DMS53 treated with DMSO at 0.1 percent for 48 hours (cell line): ENCODE results near the gene ABCG2.
"Not testable (repeated sequence)": the region's sequence is repeated elsewhere in the genome, so short reads cannot be mapped to it uniquely, and the experiment has no call there.

Experiments
- DNase-seq: peaks from one replicate; lab custom pipeline; 2025; ENCODE audit not compliant: unreplicated experiment; lab: John Stamatoyannopoulos, UW

The ABCG2 gene

DNA sequence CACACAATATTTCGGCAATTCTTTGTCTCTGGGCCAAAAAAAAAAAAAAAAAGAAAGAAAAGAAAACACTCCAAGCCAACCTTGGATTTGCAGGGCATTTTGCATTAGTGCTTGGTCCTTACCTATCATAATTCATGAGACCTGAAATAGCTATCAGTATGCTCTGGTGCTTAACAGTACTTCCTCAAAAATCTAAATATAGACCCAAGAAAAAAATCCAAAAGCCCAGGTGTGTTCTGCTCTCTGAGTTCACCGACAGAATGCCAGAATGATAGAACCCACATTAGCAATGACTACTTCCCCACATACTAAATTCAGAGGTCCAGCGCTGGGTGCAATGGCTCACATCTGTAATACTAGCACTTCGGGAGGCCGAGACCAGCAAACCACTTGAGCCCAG is 42.9 kb downstream of the ABCG2 start:
- DNase-seq = no peak

DNA sequence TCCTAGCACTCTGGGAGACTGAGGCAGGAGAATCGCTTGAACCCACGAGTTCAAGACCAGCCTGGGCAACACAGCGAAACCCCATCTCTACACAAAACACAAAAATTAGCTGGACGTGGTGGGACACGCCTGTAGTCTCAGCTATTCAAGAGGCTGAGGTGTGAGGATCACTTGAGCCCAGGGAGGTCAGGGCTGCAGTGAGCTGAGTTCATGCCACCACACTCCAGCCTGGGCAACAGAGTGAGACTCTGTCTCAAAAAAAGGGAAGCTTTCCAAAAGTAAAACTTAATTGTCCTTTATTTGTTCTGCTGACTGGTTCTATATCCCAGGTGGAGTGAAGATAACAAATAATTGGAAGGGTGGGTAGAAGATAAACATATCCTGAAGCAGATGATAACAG is 45.6 kb downstream of the ABCG2 start:
- no peak for DNase-seq

DNA sequence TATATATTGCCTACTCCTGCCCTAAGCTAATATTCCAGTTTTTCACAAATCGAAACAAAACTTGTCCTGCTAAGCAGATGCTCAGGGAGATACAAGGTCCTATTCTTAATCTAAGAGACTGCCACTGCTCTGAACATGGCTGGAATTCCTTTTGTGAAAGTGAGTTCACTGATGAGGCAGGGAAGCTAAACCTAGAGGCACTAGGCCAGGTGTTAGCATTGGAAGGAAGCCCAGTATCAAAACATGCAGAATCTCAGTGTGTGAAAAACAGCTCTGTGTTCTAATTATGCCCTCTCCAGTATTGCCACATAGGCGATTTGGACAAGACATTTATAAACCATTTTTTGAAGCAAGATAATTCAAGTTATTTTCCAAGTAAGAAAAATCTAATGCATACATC is 47.6 kb downstream of the ABCG2 start:
- no peak for DNase-seq

DNA sequence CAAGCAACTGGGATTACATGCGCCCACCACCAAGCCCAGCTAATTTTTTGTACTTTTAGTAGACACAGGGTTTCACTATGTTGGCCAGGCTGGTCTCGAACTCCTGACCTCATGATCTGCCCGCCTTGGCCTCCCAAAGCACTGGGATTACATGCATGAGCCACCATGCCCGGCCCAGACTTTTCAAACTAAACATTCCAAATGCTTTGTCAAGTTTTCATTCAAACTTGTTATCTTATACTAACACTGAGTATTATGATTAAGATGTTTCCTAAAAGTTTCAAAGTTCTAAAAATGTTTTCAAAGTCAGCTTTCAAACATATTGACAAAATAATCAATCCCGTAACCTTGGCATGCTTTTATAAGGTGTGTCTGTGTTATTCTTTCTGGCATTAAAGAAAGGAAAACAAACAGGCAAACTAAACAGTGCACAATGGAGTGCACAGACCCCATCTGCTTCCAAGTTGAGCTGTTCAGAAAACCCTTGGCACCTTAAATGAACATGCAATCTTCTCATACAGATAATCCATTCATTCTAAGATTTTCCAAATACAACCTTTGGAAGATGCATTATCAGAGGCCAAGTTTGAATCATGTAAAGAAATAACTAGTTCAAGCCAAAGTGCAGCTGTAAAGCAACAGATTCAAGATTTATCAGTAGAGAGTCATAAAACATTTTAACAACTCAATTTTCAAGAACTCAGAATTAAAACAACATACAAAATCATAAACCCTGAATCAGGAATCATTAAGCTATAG is 49.1 kb downstream of the ABCG2 start:
- DNase-seq = no peak

DNA sequence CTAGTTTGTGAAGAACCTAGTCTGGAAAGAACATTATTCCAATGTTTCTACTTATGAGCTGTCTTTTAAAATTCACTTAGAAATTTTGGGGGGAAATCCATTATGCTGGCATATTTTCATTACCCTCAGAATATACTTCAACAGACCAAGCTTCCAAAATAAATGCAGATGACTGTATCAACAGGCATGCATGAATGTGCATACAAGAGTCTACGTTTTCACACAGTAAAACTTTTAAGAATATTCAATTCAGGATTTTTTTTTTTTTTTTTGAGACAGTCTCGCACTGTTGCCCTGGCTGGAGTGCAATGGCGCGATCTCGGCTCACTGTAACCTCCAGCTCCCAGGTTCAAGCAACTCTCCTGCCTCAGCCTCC is 49.7 kb downstream of the ABCG2 start:
- no peak for DNase-seq

DNA sequence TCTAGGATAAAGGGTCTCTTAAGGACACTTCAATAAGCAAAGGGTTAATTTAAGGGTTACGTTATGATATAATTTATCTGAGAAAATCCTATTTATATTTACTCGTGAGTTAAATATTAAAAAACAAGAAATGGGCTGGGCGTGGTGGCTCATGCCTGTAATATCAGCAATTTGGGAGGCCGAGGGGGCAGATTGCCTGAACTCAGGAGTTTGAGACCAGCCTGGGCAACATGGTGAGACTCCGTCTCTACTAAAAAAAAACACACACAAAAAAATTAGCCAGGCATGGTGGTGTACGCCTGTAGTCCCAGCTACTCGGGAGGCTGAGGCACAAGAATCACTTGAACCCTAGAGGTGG is 50.4 kb downstream of the ABCG2 start:
- not testable (repeated sequence) for DNase-seq

DNA sequence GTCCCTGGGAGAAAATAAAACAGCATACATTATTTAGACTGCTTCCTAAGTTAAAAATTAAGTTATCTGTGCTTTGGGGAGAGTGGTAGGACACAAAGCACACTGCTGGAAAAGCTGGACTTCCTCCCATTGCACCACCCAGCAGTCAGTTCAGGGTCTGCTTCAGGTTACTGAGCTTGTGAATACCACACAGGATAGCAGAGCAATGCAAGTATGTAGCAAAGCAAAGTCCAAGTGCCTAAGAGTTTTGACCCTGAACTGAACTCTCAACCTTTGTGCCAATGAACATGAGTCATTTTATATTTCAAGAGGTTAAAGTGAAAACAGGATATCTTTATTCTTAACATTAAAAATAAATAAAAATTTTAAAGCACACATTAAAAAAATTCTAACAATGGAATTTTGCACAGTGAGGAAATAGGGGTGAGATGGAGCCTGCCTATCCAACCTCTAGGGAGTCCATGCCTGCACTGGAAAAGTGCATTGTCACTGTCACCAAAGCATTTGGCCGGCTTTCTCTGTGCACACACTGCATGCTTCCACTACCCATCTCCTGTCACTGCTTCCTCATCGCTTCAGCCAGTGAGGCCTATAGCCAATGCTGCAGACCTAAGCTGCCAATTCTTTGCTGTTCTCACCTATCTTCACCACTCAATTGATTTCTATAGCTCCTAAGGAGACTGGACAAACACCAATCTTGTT is 50.9 kb downstream of the ABCG2 start:
- DNase-seq = peak; percentile 18

DNA sequence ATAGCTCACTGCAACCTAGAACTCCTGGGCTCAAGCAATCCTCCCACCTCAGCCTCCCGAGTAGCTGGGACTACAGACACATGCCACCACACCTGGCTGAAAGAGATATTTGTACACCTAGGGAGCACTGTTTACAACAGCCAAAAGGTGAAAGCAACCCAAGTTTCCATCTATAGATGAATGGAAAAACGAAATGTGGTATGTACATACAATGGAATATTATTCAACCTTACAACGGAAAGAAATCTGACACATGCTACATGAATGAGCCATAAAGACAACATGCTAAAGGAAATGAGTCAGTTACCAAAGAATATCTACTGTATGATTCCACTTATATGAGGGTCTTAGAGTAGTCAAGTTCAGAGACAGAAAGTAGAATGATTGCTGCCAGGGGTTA is 52.2 kb downstream of the ABCG2 start:
- DNase-seq = no peak

DNA sequence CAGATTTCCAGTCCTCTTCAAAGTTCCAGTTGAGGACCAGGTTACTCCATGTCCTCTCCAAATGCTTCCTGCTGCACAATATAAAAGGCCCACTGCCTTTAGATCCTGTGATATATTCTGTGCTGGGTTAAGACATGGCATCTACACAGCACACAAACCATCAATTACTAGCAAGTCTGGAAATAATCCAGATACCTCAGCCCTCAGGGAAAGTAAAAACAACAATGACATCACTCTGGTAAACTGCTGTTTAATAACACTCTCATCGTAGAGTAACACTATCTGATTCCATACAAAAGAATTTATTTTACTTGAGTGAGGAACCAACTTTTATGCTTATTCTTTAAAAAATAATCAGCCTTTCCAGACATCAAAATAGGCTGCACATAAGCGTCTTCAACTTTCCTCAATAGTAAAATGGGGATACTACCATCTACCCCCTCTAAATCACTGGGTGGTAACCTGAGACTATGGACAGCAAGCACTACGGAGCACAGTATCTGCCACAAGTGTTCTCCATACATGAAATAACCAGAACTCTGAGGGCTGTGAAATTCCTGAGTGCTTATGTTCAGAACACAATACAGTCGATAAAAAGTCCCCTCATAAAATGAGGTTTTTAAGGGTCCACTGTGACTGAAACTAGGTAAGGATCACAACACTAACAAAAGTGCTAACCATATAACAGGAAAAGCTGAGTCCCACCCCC is 53.4 kb downstream of the ABCG2 start:
- DNase-seq = no peak

DNA sequence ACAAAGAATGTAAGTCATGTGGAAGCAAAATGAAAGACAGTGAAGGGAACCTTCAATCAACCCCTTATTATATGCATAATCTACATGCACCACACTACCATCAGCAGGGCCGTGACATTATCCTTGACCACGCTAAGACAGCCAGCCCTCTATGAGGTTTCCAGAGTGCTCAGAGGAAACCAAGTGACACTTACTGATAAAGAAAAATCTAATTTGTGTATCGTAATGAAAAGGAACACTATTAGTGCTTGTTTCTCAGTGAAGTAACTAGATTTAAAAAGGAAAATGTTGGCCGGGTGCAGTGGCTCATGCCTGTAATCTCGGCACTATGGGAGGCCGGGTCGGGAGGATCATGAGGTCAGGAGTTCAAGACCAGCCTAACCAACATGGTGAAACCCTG is 56.4 kb downstream of the ABCG2 start:
- DNase-seq = no peak

DNA sequence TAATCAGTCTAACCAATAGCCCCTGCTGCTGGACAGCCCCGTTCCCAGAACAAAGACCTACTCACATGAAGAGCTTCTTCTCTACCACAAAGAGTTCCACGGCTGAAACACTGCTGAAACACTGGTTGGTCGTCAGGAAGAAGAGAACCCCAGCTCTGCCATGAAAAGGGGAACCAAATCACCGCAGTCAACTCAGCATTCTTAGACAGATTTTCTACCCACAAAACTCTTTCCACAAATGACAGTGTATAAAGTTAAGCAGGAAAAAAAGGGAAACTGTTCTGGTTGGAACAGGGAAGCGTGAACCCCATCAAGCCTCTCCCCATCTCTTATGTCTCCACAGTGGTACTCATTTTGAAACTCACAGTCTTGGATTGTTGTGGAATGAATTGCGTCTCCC is 57.3 kb downstream of the ABCG2 start:
- no peak for DNase-seq

DNA sequence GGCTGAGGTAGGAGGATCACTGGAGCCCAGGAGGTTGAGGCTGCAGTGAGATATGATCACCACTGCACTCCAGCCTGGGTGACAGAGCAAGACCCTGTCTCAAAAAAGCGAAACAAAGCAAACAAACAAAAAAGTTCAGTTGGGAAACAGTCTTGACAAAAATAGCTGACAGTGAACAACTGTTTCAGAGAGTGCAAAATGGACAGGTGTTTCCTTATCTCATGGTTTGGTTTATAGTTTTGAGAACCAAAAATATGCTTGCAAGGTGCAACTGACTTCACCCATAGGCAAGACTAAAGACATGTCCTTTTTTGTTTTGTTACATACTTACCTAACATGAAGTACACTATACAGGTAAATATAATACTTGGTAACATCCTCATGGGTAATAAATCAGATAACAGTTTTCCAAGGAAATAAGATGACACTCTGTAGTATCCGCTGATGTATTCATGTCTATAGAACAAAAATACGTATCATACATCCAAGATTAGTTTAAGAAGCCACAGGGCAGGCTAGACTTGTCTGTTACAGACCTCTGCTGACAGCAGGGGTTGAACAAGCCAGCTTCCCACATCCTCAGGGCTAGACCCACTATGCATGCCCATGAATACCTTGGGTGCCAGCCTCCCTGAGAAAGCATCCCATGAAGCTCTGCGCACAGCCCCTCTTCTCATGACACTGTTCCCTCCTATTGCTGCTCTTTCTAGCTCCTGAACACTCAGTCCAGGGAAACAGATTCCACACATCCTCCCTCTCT is 59.3 kb downstream of the ABCG2 start:
- DNase-seq = no peak

DNA sequence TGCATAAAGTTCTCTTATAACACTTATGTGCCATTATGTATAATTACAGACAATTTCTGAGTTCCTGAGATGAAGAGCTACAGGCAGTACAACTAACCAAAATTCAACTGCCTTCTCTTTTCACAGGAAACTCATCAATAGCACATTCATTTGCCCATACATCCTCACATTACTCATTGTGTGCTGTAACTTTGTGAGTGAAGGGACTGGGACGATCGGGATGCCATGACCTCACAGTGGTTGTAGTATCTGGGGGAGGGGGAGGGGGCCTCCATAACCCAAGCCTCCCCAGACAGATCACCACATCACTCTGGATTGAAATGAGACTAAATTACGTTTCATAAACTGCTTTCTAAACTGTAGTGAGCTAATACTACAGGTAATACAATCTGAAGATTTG is 60.7 kb downstream of the ABCG2 start:
- DNase-seq = no peak

DNA sequence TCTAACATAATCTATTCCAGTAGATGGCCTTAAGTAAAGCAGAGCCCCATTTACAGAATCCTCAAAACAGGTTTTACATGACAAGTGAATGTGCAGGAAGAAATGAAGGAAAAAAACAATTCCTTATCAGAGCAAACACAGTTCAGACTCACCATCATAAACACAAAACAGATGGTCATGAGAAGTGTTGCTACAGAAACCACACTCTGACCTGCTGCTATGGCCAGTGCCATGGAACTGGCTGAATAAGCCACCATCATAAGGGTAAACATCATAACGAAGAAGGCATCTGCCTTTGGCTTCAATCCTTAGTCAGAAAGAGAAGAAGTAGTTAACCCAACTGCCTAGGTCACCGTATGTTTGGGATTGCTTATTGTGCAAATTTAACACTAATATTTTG is 61.1 kb downstream of the ABCG2 start:
- DNase-seq = no peak

DNA sequence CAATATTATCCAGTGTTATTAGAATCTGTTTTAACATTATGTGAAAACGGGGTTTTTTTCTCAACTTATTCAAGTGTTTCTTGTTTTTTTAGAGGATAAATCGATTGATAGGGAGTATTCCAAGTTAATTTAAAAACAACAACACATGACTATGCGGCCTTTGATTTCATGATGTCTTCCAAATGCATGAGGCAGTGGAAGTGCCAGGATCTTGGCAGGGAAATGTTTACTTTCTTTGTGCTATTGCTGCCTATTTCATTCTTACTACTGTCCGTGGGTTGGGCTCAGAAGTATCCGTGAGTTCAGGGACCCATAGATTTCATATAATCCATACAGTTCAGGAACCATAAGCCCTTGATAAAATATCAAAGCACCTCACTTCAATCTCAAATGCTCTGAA is 64.6 kb downstream of the ABCG2 start:
- no peak for DNase-seq

DNA sequence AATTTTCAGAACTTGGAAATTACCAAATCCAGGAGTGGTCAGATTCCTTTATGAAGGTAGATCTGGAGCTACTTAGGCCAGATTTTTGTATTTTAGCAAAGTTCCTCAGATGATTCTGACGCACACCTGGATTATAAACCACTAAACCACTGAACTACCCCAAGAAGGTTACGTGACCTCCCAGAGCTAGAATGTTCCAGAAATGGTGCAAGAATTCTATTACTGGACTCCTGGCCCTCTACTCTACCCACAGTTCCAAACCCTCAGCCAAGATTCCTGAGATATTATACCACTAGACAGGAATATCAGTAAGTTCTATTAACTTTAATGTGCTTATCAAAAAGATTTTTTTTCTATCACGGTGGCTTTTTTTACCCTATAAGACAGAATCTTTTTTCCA is 67.1 kb downstream of the ABCG2 start:
- DNase-seq = no peak

DNA sequence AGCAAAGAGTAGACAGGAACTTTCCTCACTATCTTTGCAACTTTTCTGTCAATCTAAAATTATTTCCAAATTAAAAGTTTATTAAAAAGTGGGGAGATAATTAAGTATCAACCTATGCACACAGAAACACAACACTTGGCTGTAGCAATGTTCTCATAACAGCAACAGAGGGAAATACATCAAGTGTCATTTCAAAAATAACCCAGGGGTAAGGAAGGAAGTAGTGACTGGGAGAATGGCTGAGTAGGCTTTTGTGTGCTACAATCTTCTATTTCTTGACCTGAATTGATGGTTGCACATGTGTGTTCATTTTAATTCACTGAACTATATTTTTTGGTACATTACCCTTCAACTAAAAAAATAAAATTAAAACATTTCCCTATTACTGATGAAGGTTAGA is 67.5 kb downstream of the ABCG2 start:
- DNase-seq = no peak

DNA sequence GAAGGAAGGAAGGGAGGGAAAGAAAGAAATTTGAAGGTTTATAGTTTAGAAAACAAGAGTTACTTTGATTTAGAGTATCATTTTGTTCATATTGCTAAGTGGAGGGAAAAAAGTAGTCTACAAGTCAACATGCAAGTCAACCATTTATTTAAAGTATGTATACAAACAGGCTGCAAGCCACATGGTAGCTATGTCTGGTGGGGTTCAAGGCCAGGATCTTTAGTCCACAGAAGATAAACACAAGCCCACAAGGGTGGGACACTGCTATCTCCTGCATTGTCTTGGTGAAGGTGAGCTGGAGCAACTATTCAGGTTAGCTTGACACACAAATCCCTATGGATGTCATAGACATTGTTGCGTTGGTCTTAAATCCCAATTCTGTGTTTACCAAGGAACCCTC is 71.4 kb downstream of the ABCG2 start:
- DNase-seq = no peak

DNA sequence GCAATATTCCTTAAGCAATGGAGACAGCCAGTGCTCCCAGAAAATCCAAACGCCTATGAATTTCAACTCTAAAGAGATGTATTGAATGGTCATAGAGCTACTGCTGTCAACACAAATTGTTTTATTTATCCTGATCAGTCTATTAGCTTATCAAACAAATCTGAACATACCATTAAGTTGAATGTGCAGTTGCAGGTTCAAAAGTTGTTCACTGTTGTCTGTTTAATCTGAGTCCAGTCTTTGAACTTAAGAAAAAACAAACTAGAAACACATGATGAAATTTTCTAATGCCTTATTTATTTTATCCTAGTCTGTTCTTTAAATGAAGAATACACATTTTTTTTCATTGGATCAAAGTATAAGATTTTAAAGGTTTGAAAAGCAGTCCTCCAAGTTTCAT is 77.8 kb downstream of the ABCG2 start:
- DNase-seq = no peak

DNA sequence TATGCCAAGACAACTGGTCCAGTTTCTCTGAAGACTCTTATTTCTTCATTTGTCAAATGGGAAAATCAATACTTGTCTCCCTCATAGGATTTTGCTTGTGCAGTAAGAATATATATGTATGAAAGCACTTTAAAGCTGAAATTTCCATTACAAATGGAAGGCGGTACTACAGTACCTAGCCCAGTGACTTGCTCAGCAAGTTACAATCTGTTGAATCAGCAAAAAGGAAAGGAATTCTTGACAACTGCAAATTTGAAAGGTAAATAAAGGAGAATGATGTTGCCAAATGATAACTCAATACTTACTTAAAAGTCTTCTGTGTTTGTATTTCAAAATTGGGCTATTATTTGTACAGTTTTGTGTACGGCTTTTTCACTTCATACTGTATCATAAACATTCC is 79.9 kb downstream of the ABCG2 start:
- no peak for DNase-seq

DNA sequence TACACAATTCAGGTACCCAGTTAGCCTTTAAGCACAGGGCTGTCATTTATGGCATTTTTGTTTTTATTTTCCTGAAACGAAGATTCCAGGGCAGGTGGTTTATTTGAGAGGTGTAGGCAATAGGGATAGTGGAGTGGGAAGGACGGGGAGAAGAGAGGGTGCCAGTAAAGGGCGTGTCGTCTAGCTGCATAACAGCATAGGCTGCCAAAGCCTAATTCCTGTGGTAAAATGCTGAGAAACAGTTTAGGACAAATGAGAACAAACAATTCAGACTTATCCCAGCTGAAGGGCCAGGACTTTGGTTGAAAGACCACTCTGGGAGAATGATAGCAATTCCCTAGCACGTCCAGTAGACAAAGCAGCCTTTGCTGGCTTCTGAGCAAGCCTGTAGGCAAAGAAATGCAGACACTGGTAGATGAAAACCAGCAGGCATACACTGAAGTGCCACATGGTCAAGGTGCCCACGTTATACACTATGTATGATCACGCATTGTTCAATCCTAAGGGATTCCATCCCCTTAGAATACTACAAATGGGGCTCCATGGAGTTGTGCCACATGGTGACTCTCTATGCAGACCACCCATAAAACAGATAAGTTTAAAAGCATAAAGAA is 80.4 kb downstream of the ABCG2 start:
- DNase-seq = no peak
